Stimulated activated CD4-positive, alpha-beta T cell treated with anti-CD3 and anti-CD28 coated beads, Interleukin-2, amount 100 ng/mL, for 24 hours (primary cell): ENCODE data around the gene NDUFA8.
"Not testable (repeated sequence)": the region's sequence is repeated elsewhere in the genome, so short reads cannot be mapped to it uniquely, and the experiment has no call there.

Experiments used
- DNase-seq, 2 donors: peaks; one replicate each; pipeline ENCODE4 v3.0.0-alpha.2; 2020

Gene NDUFA8

DNA sequence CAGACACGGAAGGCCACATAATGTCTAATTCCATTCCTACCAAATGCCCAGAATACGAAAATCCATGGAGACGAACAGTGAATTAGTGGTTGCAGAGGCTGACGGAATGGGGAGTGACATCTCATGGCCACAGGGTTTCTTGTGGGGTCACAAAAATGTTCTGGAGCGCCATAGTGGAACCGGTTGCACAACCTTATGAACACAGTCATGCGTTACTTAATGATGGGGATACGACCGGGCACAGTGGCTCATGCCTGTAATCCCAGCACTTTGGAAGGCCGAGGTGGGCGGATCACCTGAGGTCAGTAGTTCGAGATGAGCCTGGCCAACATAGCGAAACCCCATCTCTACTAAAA lies 40.4 kb downstream of the NDUFA8 start:
- DNase-seq, result no peak

DNA sequence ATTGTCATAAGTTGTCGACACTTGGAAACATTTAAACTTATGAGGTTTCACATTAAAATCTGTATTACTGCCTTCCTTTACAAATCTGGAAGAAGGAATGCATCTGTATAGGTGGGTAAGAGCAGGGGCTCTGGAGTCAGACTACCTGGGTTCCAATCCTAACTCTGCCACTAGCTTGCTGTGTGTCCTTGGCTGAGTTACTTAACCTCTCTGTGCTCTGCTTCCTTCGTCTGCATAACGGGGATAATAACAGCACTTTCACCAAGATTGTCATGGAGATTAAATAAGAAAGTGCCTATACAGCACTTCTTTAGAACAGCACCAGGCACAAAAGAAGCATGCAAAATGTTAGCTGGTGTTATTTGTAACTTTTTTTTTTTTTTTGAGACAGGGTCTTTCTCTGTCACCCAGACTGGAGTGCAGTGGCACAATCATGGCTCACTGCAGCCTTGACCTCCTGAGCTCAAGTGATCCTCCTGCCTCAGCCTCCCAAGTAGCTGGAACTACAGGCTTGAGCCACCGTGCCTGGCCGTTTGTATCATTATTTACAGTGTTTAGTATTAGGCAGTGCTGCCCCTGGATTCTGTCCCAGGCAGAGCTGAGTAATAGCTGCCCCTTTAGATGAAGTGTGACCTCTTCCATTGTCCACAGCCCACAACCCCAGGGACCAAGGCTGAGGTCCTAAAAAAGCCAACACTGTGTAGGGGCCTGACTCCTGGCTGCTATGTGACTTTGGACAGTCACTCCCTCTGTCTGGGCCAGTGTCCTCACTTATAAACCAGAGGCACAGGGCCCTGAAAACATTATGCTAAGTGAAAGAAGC lies 41.0 kb downstream of the NDUFA8 start:
- no peak for DNase-seq

DNA sequence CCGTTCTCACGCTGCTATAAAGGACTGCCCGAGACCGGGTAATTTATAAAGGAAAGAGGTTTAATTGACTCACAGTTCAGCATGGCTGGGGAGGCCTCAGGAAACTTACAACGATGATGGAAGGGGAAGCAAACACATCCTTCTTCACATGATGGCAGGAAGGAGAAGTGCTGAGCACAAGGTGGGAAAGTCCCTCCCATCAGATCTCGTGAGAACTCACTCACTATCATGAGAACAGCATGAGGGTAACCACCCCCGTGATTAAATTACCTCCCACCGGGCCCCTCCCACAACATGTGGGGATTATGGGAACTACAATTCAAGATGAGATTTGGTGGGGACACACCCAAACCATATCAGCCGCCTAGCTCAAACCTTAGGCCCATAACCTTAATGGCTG lies 42.3 kb downstream of the NDUFA8 start:
- not testable (repeated sequence) for DNase-seq

DNA sequence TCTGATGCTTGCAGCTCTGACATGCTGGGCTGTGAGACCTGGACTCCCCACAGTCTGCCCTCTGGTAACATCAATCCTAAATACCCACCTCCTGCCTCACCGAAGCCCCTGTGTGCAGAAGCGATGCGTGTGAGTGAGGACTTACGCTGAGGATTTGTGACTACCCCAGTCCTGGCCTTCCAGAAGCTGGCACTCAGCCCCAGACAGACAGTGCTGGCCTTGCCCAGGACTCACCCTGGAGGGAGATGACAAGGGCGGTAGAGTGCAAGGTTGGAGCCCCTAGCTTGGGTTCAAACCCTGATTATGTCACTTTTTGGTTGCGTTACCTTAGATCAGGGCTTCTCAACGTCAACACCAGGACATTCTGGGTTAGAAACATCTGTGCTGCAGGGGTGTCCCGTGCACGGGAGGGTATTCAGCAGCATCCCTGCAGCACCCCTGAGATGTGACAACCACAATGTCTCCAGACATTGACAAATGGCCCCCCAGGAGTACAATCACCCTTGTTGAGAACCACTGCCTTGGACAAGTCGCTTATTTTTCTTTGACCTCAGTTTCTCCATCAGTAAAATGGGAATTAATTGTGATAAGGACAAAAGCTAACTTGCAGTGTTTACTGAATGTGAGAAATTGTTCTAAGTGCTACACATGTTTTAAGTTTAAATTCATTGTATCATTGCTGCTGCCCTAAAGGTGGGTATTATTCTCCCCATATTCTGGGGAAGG lies 43.0 kb downstream of the NDUFA8 start:
- DNase-seq, result no peak

DNA sequence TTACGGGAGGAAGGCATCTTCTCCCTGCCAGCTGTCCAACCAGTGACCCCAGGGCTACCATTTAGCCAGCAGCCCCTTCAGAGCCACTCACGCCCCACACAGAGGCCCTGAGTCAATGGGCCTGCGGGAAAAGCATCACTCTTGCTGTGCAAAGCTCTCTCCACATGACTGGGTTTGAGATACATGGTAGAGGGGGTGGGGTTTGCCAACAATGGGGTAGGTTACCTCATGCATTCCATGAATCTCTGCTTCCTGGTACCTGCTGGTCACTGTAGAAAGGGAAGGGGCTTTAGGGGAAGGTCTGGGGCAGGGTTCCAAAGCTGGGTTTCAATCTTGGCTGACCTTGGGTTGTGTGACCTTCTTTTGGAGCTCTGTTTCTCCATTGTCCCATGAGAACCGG lies 43.5 kb downstream of the NDUFA8 start:
- DNase-seq, result no peak

DNA sequence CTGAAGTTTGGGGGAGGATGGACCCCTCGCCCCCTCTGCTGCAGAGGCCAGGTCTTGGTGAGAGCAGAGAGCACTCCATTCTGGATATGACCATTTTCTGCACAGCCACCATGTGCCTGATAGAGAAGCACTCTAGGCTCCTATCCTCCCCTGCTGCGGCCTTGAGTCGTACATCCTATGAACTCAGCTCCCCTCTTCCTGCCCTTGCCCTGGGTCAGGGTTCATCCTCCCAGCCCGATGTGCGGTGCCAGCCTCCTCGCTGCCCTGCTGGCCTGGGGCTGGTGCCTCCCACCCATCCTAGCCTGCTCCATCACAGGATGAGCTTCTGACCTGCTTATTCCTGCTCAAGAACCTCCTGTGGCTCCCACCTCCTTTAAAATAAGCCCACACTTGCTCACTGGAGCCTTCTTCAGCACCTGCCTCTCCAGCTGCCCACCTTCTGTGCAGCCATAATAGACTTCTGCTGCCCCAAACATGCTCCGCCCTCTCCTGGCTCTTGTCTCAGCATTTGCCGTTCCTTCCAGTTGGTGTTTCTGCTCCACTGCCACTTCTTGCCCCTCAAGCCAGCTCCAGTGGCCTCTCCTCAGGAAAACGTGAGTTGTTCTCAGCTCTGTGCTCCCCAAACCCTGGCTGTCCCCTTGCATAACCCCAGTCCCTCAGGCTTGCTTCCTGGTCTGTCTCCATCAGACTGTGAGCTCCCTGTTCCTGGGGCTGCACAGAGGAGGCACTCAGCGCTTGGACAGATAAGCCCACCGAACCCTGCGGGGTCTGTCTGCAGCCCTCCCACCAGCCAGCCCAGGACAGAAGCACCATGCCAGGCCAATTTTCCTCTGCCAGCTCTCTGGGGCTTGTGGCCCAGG lies 44.2 kb downstream of the NDUFA8 start:
- no peak for DNase-seq

DNA sequence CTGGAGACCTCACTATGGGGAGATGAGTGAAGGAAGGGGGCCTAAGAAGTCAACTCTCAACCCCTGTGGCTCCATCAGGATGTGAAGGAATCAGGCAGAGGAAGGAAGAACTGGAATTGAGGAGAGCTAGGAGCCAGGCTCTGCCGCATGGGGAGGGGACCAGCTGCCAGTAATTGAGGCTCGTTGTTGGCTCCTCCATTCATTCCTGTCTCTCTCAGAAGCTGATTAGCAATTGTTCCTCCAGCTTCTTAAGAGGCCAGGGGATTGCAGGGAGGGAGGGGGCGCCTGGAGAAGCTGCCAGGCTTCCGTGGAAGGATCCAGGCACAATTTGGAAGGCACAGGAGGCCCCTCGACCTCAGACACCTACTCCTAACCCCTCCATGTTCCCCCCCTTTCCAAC lies 46.0 kb downstream of the NDUFA8 start:
- DNase-seq, result no peak

DNA sequence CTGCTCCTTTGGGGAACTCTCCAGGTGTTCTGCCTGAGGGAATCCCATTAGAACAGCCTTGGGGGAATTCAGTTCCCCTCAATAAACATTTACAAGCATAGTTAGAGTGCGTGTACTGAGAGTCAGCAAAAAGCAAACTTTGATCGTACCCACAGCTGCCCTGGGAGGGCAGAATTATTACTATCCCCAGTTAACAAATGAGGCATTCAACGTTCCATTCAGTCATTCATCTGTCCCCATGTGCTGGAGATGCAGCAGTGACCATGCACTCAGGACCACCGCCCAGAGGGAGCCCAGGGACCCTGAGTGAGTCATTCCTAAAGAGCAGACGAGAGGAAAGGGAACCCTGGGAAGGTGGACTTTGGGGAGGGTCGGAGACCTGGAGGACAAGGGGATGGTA lies 47.3 kb downstream of the NDUFA8 start:
- DNase-seq, result no peak

DNA sequence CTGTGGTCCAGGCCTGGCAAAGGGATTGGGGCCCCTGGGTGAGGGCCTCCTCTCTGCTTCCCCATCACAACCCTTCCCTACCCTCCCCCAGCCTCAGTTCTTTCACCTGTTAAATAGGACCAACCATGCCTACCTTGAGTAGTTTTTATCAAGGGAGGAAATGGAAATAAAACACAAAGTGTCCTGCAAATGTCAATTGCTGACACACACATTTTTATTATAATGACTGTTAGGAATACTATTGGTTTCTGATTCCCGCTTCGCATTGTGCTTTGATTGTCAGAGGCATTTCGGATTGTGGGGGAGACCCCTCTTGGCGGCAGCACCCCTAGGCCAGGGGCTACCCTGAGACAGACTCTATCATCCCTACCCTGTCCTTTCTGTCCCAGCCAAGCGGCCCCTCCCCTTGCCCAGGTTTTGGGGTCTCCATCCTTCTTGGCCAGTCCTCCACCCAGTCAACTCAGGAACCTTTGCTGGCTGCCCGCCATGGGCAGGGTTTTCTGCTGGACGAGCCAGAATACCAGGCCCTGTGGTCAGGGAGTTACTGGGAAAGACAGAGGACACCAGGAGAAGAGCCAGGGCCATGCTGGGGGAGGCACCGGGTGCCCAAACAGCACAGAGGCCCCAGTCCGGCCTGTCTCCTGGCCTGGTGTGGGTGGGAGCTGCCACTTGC lies 48.0 kb downstream of the NDUFA8 start:
- DNase-seq, result no peak

DNA sequence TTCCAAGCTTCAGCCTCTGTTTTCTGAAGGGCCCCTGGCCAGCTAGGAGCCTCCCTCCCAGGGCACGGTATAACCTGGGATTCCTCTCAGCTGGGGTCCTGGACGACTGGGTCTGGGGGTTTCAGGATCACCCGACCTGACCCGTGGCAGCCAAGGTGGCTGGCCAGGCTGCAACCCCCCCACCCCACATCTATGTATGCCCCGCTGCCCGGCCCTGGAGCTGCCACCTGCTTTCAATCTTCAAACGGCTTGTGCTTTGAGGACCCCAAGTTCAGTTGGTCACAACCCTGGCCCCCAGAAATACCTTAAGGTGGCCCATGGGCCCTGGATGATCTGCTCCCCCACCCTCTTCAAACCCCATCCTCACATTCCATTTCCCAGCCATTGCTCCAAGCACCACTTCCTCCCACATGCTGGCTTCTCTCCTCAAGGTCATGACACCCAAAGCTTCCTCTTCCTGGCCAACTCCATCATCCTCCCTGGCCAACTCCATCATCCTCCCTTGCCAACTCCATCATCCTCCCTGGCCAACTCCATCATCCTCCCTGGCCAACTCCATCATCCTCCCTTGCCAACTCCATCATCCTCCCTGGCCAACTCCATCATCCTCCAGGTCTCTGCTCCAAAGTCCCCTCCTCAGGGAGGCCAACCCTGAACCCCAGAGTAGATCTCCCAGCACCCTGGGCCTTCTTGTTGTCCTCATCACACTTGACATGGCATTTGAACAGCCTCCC lies 49.3 kb downstream of the NDUFA8 start:
- no peak for DNase-seq

DNA sequence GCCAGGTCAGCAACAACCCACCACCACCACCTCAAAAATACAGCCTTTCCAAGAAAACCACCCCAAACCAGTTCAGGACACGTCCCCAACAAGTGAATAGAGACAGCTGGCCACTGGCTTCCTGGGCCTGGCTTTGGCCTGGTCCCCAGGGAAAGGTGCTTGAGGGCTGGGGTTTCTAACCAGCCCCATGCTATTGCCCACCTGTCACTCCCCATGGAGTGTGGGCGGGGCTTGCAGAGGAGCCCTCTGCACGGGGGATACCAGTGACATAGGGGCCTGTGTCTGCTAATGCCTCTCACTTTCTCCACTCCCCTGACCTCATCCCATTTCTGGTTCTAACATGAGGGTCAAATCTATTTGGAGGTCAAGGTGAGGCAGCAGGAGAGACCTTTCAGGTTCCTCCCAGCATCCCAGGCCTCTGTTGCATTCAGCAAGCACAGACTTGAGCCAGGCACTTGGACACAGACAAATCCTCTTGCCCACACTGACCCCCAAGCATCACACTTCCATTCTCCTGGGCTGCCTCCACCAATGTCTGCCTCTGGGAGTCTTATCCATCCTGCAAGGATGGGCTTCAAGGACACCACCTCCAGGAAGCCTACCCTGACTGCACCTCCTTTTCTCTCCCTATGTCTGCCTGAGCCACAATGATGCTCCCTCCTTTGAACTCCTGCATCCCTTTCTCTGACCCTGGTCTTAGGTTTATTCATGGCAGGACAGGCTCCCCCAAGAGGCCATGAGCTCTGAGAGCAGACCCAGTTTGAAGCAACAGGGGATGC lies 50.4 kb downstream of the NDUFA8 start:
- no peak for DNase-seq

DNA sequence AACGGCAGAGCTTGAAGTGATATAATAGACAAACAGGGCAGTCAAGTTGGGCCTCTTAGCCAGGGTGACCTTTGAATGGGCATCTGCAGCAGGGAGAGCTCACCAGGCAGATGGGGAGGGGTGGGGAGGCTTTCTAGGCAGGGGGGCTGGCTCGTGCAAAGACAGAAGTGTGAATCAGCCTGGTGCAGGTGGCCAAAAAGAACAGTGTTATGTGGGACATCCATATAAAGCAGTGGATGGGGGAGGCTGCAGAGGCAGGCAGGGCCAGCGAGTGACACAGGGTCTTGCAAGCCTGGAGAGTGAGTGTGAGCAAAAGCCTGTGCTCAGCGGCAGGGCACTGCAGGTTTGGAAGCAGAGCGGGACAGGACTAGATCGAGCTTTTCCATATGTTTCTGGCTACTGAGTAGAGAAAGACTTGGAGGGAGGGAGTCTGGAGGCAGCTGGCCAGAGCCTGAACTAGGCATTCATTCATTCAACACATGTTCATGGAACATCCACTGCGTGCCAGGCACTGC lies 52.2 kb downstream of the NDUFA8 start:
- DNase-seq, result no peak

DNA sequence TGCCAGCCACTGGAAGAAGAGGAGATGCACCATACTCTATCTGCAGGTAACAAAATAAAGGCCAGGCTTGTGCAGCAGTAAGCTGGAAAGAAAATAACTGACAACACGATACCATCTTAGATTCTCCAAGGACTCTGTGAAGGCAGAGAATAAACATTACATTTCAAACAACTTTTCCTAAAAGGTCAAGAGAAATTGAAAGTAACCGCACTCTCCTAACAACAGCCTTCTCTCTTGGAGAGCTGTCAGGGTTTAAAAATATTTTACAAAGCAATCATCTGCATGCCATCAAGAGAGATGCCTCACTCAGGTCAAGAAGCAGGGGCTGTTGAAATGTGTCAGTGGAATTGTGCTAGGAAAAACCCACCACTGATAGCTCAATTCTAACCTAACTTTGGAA lies 53.0 kb downstream of the NDUFA8 start:
- no peak for DNase-seq

DNA sequence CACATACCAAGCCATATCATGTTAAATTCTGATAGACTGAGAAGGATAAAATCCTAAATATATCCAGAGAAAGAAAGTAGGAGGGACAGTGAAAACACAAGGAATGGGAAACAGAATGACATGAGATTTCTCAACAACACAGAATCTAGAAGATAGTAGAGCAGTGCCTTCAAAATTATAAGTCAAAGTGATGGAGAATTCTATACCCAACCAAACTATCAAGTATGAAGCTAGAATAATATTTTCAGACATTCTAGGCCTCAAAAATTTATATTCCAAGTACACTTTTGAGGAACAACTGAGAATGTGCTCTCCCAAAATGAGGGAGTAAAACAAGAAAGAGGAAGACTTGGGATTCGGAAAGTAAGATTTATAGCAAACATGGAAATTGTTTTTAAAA lies 55.6 kb downstream of the NDUFA8 start:
- no peak for DNase-seq

DNA sequence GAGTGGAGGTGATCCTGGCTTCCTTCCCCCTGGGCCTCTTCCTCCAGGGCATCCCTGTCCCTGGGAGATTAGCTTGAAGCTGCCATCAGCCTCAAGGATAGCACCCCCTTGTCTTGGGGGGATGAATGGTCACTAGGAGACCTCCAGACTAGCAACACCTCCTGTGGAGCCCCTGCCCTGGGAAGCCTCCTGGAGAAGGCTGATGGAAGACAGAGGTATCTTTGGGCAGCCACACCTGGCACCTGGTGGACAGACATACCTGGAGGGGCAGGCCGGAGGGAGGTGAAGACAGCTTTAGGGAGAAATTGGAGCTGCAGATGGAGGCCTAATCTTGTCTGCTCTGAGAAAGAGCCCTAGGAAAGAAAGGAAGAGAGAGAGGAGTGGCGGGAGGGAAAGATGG lies 57.4 kb downstream of the NDUFA8 start:
- no peak for DNase-seq

DNA sequence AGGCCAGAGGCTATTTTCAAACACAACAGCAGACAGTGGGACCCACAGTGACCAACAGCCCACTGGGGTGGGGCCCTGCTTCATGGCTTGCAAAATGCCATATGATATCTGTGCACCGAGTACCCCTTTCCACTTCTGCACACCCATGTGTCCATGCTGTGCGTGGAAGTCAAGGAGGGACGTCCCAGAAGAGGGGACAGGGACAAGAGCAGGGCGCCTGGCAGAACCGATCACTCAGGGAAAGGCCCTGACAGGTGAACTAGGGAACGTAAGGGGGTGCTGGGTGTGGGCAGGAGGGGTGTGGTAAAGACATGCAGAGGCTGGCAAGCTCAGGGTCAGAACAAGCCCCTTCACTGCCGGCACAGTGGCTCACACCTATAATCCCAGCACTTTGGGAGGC lies 58.8 kb downstream of the NDUFA8 start:
- no peak for DNase-seq

DNA sequence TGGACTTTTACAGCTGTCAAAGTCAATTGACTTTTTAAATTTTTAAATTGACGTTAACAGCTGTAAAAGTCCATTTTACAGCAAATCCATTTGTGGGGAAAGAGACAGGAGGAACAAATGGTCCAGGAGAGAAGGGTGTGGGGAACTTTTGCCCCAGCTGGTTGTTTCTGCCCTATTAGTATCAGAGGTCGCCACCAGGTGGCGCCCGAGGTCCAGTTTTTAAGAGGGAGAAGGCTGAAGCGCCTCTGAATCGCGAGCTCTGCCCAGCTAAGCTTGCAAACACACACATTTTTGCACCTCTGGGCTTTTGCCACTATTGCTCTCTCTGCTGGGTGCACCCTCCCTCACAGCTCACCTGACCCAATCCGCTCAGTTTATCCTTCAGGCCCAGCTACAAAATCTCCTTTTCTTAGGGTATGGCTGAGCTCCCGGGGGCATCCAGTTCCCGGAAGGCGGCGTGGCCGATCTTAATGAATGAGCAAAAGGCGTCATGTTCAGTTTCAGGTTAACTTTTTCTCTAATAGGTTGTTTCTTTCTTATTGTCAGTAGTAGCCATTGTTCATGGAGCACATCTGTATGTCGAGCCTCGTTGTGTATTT lies 60.2 kb downstream of the NDUFA8 start:
- peak; percentile 85 for DNase-seq

DNA sequence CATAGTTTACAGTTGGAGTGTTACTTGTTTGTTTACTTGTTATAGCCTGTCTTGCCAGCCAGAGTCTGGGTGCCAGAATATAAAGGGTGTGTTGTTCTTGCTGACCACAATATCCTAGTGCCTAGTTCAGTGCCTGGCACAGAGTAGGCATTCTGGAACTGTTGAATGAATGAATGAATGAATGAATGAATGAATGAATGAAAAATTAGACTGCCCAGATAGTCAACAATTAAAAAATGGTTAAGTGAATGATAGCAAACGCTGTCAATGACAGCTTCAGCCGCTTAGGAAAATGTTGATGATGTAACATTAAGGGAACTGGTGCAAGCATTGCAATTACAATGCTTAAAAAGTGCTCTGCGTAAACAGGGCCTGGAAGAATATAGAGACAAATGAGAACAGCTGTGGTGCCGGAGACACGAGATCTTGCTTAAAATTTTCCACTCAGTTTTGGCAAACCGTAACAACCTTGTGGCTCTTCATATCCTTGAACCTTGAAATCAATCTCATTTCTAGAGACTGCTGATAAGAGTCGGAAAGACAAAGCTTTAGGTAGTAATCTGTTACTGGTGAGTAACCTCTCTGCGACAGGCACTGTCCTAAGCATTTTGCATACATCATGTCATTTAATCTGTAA lies 61.8 kb downstream of the NDUFA8 start:
- no peak for DNase-seq

DNA sequence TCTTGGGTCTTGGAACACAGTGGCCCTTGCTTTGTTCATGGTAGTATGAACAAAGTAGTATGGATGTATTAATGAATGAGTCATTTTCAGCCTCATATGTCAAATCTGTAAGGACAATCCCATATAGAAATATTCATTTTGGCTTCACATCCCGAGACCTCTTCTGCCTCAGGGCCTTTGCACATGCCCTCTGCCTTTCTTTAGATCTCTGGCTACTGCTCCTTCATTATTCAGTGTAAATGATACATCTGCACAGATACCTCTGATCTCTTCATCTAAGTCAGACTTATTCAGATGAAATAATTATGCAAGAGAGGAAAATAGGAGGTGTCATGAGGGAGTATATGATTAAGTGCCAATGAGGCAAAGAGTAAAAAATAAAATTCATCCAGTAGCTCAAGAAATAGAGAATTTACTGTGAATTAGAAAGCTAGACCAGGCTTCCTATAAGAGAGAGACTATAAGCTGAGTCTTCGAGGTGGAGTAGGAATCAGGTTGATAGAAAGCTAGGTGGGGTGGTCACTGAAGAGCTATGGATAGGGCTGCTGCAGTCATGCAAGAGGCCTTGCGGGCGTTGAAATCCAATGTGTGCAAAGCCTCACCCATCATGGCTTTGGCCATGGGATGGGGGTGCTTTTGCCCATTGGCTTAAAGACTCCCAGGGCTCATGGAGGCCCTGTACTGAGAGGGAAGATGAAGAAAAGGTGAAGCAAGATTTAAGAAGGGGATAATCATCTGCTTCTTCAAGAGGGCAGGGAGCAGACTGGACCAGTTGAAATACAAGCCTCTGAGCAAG lies 62.8 kb downstream of the NDUFA8 start:
- no peak for DNase-seq
